ENCODE data around the gene ARHGEF4. TPM values are rescaled to one million over a fixed set of nuclear protein-coding genes. Genes with fewer than 3 reads are reported as not detected.

The ARHGEF4 gene
- total and polyA plus RNA-seq, 2 donors from 2014 or later = 0.90 to 0.94 TPM

- DNase-seq (peak in 4 of 5 donors; percentile 80 to 89 (median 85)), FAIRE-seq (no peak)
- no peak for TF ChIP-seq CTCF (IDR thresholded peaks at IDR 0.05; ENCODE audit: borderline replicate concordance, extremely low read depth, insufficient read depth)
- Histone ChIP-seq H3K27me3 (ENCODE audit: control insufficient read depth, insufficient read depth, low read length) (no peaks in the 10 kb centered on the region), H3K4me3 (ENCODE audit: low read length in 3 of 3) (no peak overlapping the region), H3K9ac (ENCODE audit: low read length in 3 of 3) (no peak overlapping the region), H3K4me1 (ENCODE audit: control insufficient read depth in 2 of 3, insufficient read depth in 2 of 3, low read depth in 1 of 3, low read length in 3 of 3) (peaks cover 0 to 6% (median 0%) of the 10 kb centered on the region in 3 donors), H3K27ac (ENCODE audit: low read depth in 2 of 2, low read length in 2 of 2) (no peak overlapping the region), H3K9me3 (ENCODE audit: control insufficient read depth in 2 of 3, insufficient read depth in 1 of 3, low read length in 3 of 3) (no peaks in the 10 kb centered on the region), H3K36me3 (ENCODE audit: control insufficient read depth in 2 of 3, insufficient read depth in 3 of 3, low read length in 3 of 3) (no peaks in the 10 kb centered on the region)
- intact Hi-C loops (cut with DNase I) = loop anchor here (5.0 kb wide), 1 partner anchor 76 kb away; no protein-coding TSS in a partner anchor
Measured at GRCh38 chr2:130796290-130796689, 40.4 kb upstream of the ARHGEF4 start.

- TF ChIP-seq CTCF (IDR thresholded peaks at IDR 0.05; ENCODE audit: borderline replicate concordance, extremely low read depth, insufficient read depth) = peak; percentile 87
- FAIRE-seq (no peak), DNase-seq (peak; percentile 92 to 96 (median 95))
- Histone ChIP-seq H3K36me3 (ENCODE audit: control insufficient read depth in 2 of 3, insufficient read depth in 3 of 3, low read length in 3 of 3) (no peaks in the 10 kb centered on the region), H3K4me1 (ENCODE audit: control insufficient read depth in 2 of 3, insufficient read depth in 2 of 3, low read depth in 1 of 3, low read length in 3 of 3) (peaks cover 0 to 6% (median 0%) of the 10 kb centered on the region in 3 donors), H3K9ac (ENCODE audit: low read length in 3 of 3) (peak overlapping the region; percentile 30 to 89 (median 71)), H3K9me3 (ENCODE audit: control insufficient read depth in 2 of 3, insufficient read depth in 1 of 3, low read length in 3 of 3) (no peaks in the 10 kb centered on the region), H3K27me3 (ENCODE audit: control insufficient read depth, insufficient read depth, low read length) (no peaks in the 10 kb centered on the region), H3K4me3 (ENCODE audit: low read length in 3 of 3) (peak overlapping the region; percentile 54 to 74 (median 72)), H3K27ac (ENCODE audit: low read depth in 2 of 2, low read length in 2 of 2) (peak overlapping the region; percentile 77 to 90)
- intact Hi-C loops (cut with DNase I) = loop anchor here (5.0 kb wide), 1 partner anchor 75 kb away; no protein-coding TSS in a partner anchor
Measured at GRCh38 chr2:130797493-130798435, 39.0 kb upstream of the ARHGEF4 start.

- H3K36me3 ChIP-seq (ENCODE audit: control insufficient read depth in 2 of 3, insufficient read depth in 3 of 3, low read length in 3 of 3) = no peaks in the 10 kb centered on the region
- H3K4me3 ChIP-seq (ENCODE audit: low read length in 3 of 3) = peak overlapping the region; percentile 36 to 74 (median 72)
- no peaks in the 10 kb centered on the region for H3K27me3 ChIP-seq (ENCODE audit: control insufficient read depth, insufficient read depth, low read length)
- no peak for FAIRE-seq
- H3K9ac ChIP-seq (ENCODE audit: low read length in 3 of 3) = peak overlapping the region in 2 of 3 donors; percentile 58 to 64
- peak overlapping the region in 1 of 2 donors; percentile 77 for H3K27ac ChIP-seq (ENCODE audit: low read depth in 2 of 2, low read length in 2 of 2)
- H3K4me1 ChIP-seq (ENCODE audit: control insufficient read depth in 2 of 3, insufficient read depth in 2 of 3, low read depth in 1 of 3, low read length in 3 of 3) = peaks cover 0 to 6% (median 0%) of the 10 kb centered on the region in 3 donors
- no peaks in the 10 kb centered on the region for H3K9me3 ChIP-seq (ENCODE audit: control insufficient read depth in 2 of 3, insufficient read depth in 1 of 3, low read length in 3 of 3)
- DNase-seq = peak; percentile 65 to 84 (median 71)
- intact Hi-C loops (cut with DNase I) = loop anchor here (5.0 kb wide), 1 partner anchor 74 kb away; no protein-coding TSS in a partner anchor
- TF ChIP-seq CTCF (IDR thresholded peaks at IDR 0.05; ENCODE audit: borderline replicate concordance, extremely low read depth, insufficient read depth) = no peak
Measured at GRCh38 chr2:130798472-130799218, 38.1 kb upstream of the ARHGEF4 start.

Data from kidney (tissue), 14 donors.